Epidermal melanocyte (primary cell): ENCODE results near the gene CENPX.
"Not testable (repeated sequence)": the region's sequence is repeated elsewhere in the genome, so short reads cannot be mapped to it uniquely, and the experiment has no call there.

ENCODE experiments used
- DNase-seq: peaks from one replicate; pipeline ENCODE4 v3.0.0; 2011; ENCODE audit warnings: low spot score; ENCODE audit not compliant: insufficient read length

CENPX gene

GRCh38 chr17:81998691-81999438 is 23.8 kb downstream of the CENPX start:
- DNase-seq: no peak

- DNase-seq: no peak
Measured at GRCh38 chr17:81998212-81998611, 24.5 kb downstream of the CENPX start.

GRCh38 chr17:81996757-81997441 is 25.8 kb downstream of the CENPX start:
- no peak for DNase-seq

- DNase-seq: no peak
Measured at GRCh38 chr17:81996232-81996756, 26.4 kb downstream of the CENPX start.

GRCh38 chr17:81995463-81996231 is 27.0 kb downstream of the CENPX start:
- no peak for DNase-seq

GRCh38 chr17:81994593-81995462 is 27.9 kb downstream of the CENPX start:
- no peak for DNase-seq

GRCh38 chr17:81993729-81994592 is 28.7 kb downstream of the CENPX start:
- no peak for DNase-seq

- no peak for DNase-seq
Measured at GRCh38 chr17:81992306-81993102, 30.2 kb downstream of the CENPX start.

GRCh38 chr17:81991684-81992305 is 30.9 kb downstream of the CENPX start:
- DNase-seq: peak; percentile 90

GRCh38 chr17:81990836-81991683 is 31.6 kb downstream of the CENPX start:
- DNase-seq: no peak

- no peak for DNase-seq
Measured at GRCh38 chr17:81987161-81987770, 35.4 kb downstream of the CENPX start.

GRCh38 chr17:81986606-81987005 is 36.1 kb downstream of the CENPX start:
- DNase-seq: no peak

GRCh38 chr17:81984773-81985410 is 37.8 kb downstream of the CENPX start:
- no peak for DNase-seq

- DNase-seq: no peak
Measured at GRCh38 chr17:81983639-81984373, 38.9 kb downstream of the CENPX start.

GRCh38 chr17:81983011-81983638 is 39.6 kb downstream of the CENPX start:
- DNase-seq: no peak

- not testable (repeated sequence) for DNase-seq
Measured at GRCh38 chr17:81981511-81981910, 41.2 kb downstream of the CENPX start.
